Chondrocyte (in vitro differentiated cells): Measurements from ENCODE around the gene KMO. TPM values are rescaled to one million over a fixed set of nuclear protein-coding genes. Genes with fewer than 3 reads are reported as not detected.

ENCODE experiments used
- DNase-seq: peaks from one replicate; pipeline ENCODE4 v3.0.0; 2021; ENCODE audit warnings: mixed read lengths, low spot score
- H3K27ac Mint-ChIP-seq: one replicate; pipeline ENCODE4 v1.8.0; 2021; ENCODE audit warnings: mild to moderate bottlenecking, moderate library complexity, mixed read lengths; ENCODE audit not compliant: unreplicated experiment
- H3K27me3 Mint-ChIP-seq: 2 replicates; pipeline ENCODE4 v1.8.0; 2021; ENCODE audit warnings: low read depth, mixed read lengths
- H3K36me3 Mint-ChIP-seq: 2 replicates; pipeline ENCODE4 v1.8.0; 2021; ENCODE audit warnings: low read depth, mixed read lengths
- H3K4me1 Mint-ChIP-seq: 2 replicates; pipeline ENCODE4 v1.8.0; 2021; ENCODE audit warnings: low read depth, mild to moderate bottlenecking, mixed read lengths
- H3K4me3 Mint-ChIP-seq: one replicate; pipeline ENCODE4 v1.8.0; 2021; ENCODE audit warnings: mild to moderate bottlenecking, moderate library complexity, mixed read lengths; ENCODE audit not compliant: unreplicated experiment
- H3K9me3 Mint-ChIP-seq: 2 replicates; pipeline ENCODE4 v1.8.0; 2021; ENCODE audit warnings: low read depth, mixed read lengths
- total RNA-seq: library from RNA; stranded (reverse); gene quantifications from 3 replicates; pipeline ENCODE4 v1.2.1, GENCODE V29; 2021
- TF ChIP-seq, protein P1 (sequence below): fragments of 200-600 bp; sonication (generic); IDR thresholded peaks from 2 replicates; pipeline ENCODE4 v1.5.0; 2021; ENCODE audit warnings: antibody characterized with exemption, mild to moderate bottlenecking, moderate library complexity

The KMO gene
- total RNA-seq, 1 donor from 2014 or later: not detected

DNA sequence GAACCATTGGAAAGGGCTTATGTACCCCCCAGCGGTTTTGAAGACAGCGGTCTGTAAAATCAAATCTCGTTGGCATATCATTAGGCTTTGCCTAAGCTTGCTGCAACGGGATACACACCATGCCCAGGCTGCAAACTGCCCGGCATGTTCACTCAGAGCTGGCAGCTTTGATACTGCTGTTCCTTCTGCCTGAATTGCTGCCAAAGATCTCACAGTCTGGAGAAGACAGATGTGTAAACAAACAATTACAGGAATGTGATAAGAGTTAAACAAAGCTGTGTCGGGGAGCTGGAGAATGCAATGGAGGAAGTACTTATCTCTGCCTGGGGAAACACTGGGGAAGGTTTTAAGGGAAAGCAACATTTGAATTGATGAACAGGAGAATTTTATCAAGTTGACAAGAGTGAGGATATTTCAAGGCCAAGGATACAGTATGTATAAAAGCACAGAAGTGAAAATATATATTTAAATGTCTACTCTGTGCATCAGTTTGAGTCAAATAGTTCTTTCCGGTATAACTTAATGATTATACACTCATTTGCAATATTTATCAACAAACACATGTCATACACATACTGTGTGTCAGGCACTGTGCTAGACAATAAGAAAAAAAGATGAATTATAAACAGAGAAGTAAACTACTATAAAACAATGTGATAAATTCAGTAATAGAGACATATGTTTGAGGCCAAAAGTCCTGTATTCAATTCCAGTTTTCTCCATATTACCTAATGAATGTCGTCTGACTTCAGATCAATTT, 78.1 kb downstream of the KMO start:
- Mint-ChIP-seq H3K4me3 (no peak overlapping the region), H3K36me3 (no peaks in the 10 kb centered on the region), H3K27me3 (no peaks in the 10 kb centered on the region), H3K27ac (no peak overlapping the region), H3K4me1 (peaks cover 41% of the 10 kb centered on the region), H3K9me3 (no peaks in the 10 kb centered on the region)
- TF ChIP-seq, protein P1, sequence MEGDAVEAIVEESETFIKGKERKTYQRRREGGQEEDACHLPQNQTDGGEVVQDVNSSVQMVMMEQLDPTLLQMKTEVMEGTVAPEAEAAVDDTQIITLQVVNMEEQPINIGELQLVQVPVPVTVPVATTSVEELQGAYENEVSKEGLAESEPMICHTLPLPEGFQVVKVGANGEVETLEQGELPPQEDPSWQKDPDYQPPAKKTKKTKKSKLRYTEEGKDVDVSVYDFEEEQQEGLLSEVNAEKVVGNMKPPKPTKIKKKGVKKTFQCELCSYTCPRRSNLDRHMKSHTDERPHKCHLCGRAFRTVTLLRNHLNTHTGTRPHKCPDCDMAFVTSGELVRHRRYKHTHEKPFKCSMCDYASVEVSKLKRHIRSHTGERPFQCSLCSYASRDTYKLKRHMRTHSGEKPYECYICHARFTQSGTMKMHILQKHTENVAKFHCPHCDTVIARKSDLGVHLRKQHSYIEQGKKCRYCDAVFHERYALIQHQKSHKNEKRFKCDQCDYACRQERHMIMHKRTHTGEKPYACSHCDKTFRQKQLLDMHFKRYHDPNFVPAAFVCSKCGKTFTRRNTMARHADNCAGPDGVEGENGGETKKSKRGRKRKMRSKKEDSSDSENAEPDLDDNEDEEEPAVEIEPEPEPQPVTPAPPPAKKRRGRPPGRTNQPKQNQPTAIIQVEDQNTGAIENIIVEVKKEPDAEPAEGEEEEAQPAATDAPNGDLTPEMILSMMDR: no peak
- DNase-seq: no peak

DNA sequence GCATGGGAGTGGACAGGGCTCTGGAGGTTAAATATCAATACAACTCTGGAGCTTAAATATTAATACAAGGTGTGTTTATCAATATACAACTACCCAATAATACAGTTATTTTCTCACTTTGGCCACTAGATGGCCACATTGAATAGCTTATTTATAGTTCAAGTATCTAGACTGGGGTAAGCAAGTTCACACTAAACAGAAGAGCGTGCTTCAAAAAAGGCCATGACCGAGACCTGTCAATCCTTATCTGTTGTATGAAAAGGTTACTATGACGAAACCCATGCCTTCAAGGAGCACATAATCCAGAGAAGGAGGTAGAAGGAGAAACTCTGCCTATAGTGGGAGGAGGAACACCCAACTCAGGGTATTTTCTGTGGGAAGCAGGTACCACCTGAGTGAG, 78.9 kb downstream of the KMO start:
- H3K4me1 Mint-ChIP-seq: peaks cover 42% of the 10 kb centered on the region
- H3K36me3 Mint-ChIP-seq: no peaks in the 10 kb centered on the region
- no peaks in the 10 kb centered on the region for H3K27me3 Mint-ChIP-seq
- no peak overlapping the region for H3K4me3 Mint-ChIP-seq
- DNase-seq: no peak
- no peaks in the 10 kb centered on the region for H3K9me3 Mint-ChIP-seq
- TF ChIP-seq, protein P1: peak; percentile 92
- H3K27ac Mint-ChIP-seq: no peak overlapping the region

DNA sequence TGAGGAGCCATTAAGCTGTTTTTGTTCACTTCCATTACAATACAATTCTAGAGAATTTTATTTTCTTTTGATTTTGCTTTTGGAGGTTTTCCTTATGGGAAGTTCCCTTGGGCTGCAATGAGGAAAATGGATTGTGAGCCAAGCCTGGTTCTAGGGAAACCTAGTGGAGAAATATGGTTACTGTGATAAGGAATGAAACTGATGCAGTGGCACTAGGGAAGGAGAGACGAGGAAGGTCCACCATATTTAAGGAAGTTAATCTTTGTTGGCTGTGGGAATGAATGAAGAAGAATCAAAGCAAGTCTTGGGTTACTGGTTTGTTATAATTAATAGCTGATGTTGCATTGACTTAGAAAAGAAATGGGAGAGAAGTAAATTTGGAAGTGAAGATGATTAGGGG, 79.6 kb downstream of the KMO start:
- Mint-ChIP-seq H3K4me1 (peaks cover 38% of the 10 kb centered on the region), H3K27ac (no peak overlapping the region), H3K27me3 (no peaks in the 10 kb centered on the region), H3K36me3 (no peaks in the 10 kb centered on the region), H3K9me3 (no peaks in the 10 kb centered on the region), H3K4me3 (no peak overlapping the region)
- TF ChIP-seq, protein P1: no peak
- no peak for DNase-seq

DNA sequence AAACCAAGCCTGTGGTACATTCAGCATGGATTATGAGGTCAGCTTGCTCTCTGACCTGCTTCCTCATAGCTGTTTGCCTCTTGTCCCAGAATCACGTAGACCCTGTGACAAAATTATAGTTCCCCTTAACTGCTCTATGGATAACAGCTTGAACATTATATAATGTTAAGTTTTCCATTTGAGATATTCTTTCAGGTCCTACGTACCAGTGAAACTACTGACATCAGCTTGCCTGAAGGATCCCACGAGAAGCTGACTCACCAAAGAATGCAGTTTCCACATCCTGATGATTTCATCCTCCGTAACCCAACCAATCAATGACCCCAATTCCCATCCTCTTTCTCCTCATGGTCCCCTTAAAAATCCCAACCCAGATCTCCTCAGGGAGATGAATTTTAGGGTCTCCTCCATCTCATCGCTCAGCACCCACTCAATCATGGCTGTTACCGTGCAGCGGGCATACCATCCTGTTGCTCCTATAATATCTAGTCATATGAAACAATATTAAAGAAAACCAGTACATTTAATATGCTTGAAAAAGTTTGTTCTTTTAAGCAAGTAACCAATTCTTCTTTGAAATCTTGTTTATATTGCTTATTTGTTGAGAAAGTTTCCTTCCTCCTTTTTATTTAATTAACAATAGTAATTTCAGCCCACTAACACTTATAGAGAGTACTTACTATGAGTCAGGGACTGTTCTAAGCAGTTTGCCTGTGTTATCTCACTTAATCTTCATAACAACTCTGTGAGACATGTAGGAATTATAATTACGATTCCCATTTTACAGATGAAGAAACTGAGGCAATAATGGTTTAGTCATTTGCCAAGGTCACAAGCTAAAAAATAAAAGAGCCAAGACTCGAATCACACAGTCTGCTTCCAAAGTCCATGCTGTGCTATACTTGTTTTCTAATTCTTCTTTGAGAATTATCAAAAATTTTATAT, 80.6 kb downstream of the KMO start:
- peaks cover 35% of the 10 kb centered on the region for H3K4me1 Mint-ChIP-seq
- no peak for DNase-seq
- TF ChIP-seq, protein P1: no peak
- H3K4me3 Mint-ChIP-seq: no peak overlapping the region
- no peaks in the 10 kb centered on the region for H3K27me3 Mint-ChIP-seq
- no peaks in the 10 kb centered on the region for H3K9me3 Mint-ChIP-seq
- H3K36me3 Mint-ChIP-seq: peaks cover 1% of the 10 kb centered on the region
- H3K27ac Mint-ChIP-seq: peak overlapping the region; percentile 76

DNA sequence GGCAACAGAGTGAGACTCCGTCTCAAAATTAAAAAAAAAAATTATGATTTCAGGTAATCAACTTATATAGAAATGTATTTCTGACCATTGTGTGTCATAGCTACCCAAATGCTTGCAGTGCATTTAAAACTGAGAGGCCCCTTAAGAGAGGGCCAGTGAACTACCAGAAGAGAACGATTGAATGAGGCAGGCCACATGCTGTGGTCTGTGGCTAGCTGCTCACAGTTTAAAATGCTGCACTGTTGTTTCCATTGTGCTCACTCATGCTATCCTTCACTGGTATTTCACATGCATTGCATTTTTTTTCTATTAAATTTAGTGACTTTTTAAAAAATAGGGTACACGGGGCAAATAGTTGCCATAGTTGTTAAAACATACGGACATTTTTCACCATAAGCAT, 82.0 kb downstream of the KMO start:
- TF ChIP-seq, protein P1: no peak
- Mint-ChIP-seq H3K27me3 (no peaks in the 10 kb centered on the region), H3K27ac (no peak overlapping the region), H3K4me3 (no peak overlapping the region), H3K9me3 (no peaks in the 10 kb centered on the region), H3K36me3 (peaks cover 1% of the 10 kb centered on the region), H3K4me1 (peaks cover 26% of the 10 kb centered on the region)
- no peak for DNase-seq
